Measurements from ENCODE around the gene PGBD2.
"Not testable (repeated sequence)": the region's sequence is repeated elsewhere in the genome, so short reads cannot be mapped to it uniquely, and the experiment has no call there.

Gene PGBD2

GRCh38 chr1:248886237-248886895, 19.7 kb upstream of the PGBD2 start:
- DNase-seq (ENCODE audit: low spot score) = no peak

GRCh38 chr1:248889914-248890243, 16.2 kb upstream of the PGBD2 start:
- DNase-seq (ENCODE audit: low spot score) = not testable (repeated sequence)

- no peak for DNase-seq (ENCODE audit: low spot score)
Observed at GRCh38 chr1:248890549-248891498, 15.2 kb upstream of the PGBD2 start.

GRCh38 chr1:248891758-248892157, 14.3 kb upstream of the PGBD2 start:
- no peak for DNase-seq (ENCODE audit: low spot score)

GRCh38 chr1:248892590-248892989, 13.4 kb upstream of the PGBD2 start:
- DNase-seq (ENCODE audit: low spot score) = no peak

GRCh38 chr1:248894837-248895236, 11.2 kb upstream of the PGBD2 start:
- DNase-seq (ENCODE audit: low spot score) = no peak

GRCh38 chr1:248897412-248898337, 8.4 kb upstream of the PGBD2 start:
- no peak for DNase-seq (ENCODE audit: low spot score)

- no peak for DNase-seq (ENCODE audit: low spot score)
Observed at GRCh38 chr1:248900637-248901036, 5.4 kb upstream of the PGBD2 start.

- no peak for DNase-seq (ENCODE audit: low spot score)
Observed at GRCh38 chr1:248901578-248901977, 4.5 kb upstream of the PGBD2 start.

GRCh38 chr1:248904437-248905216, 1.4 kb upstream of the PGBD2 start:
- no peak for DNase-seq (ENCODE audit: low spot score)

GRCh38 chr1:248905662-248906008, 400 bp upstream of the PGBD2 start:
- DNase-seq (ENCODE audit: low spot score) = no peak

- no peak for DNase-seq (ENCODE audit: low spot score)
Observed at GRCh38 chr1:248906753-248907661, 972 bp downstream of the PGBD2 start.

GRCh38 chr1:248910761-248911160, 4.7 kb downstream of the PGBD2 start:
- DNase-seq (ENCODE audit: low spot score) = no peak

- no peak for DNase-seq (ENCODE audit: low spot score)
Observed at GRCh38 chr1:248913933-248914332, 7.9 kb downstream of the PGBD2 start.

GRCh38 chr1:248914796-248915381, 8.9 kb downstream of the PGBD2 start:
- no peak for DNase-seq (ENCODE audit: low spot score)

GRCh38 chr1:248918131-248918530, 12.1 kb downstream of the PGBD2 start:
- no peak for DNase-seq (ENCODE audit: low spot score)

- DNase-seq (ENCODE audit: low spot score) = no peak
Observed at GRCh38 chr1:248923352-248924338, 17.6 kb downstream of the PGBD2 start.

- DNase-seq (ENCODE audit: low spot score) = peak; percentile 39
Observed at GRCh38 chr1:248924696-248925532, 18.9 kb downstream of the PGBD2 start.
